NT2/D1 (cell line): Measurements from ENCODE around the gene WDR64.

ENCODE experiments used
- SUZ12 ChIP-seq: IDR thresholded peaks from 2 replicates; pipeline ENCODE4 v1.6.1; 2011; ENCODE audit not compliant: insufficient read length, insufficient read depth; ENCODE audit errors: extremely low read depth
- YY1 ChIP-seq: IDR thresholded peaks from 2 replicates; pipeline ENCODE4 v1.6.1; 2011; ENCODE audit not compliant: insufficient read length, insufficient read depth
- ZNF274 ChIP-seq: IDR thresholded peaks from 2 replicates; pipeline ENCODE4 v1.6.1; 2011; ENCODE audit warnings: mild to moderate bottlenecking, low read depth, low read length

DNA sequence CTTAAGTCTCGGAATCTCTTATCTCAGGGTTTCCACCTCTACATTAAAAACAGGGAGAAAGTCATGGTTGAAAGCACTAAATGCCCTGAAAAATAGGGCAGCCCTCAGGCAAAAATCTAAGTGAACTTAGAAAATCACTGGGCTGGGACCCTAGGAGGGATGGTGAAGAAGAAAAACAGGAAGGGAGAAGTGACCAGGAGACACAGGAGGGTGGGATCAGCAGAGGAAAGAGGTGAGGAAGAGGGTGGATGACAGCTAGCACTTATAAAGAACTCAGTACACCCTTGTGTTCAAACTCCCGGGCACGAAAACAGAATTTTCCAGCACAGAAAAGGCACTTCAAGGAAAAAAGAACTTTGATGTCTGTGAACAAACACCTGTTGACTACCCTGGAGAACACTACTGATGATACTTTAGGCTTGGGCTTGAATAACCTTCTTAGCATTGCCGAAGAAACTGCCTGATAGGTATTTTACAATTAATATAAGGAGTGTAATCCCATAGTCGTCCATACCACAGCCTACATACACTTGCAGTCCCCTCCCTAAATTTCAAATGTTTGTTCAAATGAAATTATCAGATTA, 13.9 kb upstream of the WDR64 start:
- TF ChIP-seq YY1 (no peak), SUZ12 (no peak), ZNF274 (no peak)
